ENCODE measurements around the gene BZW2.

- TF ChIP-seq CTCF (IDR thresholded peaks at IDR 0.05) (no peak), POLR2A (IDR thresholded peaks at IDR 0.05) (no peak), EP300 (IDR thresholded peaks at IDR 0.05) (no peak)
These were observed 4.3 kb downstream of the BZW2 start for GRCh38 chr7:16650266-16650665.

Data from tibial nerve (tissue), 4 donors.